Neural cell (in vitro differentiated cells): ENCODE measurements around the gene SAMSN1.

Experiments used
- CTCF ChIP-seq: fragments of 450-650 bp; IDR thresholded peaks from 2 replicates; pipeline ENCODE4 v1.5.1; 2014; ENCODE audit warnings: antibody characterized with exemption, mild to moderate bottlenecking, moderate library complexity; ENCODE audit not compliant: poor library complexity, severe bottlenecking
- EP300 ChIP-seq: fragments of 450-650 bp; conservative IDR thresholded peaks from 2 replicates; pipeline ENCODE4 v1.6.1; 2014; ENCODE audit warnings: antibody characterized with exemption, mild to moderate bottlenecking, moderate library complexity; ENCODE audit not compliant: poor library complexity, severe bottlenecking
- EZH2 ChIP-seq: fragments of 200-600, 300-800 bp; shearing (Covaris generic), sonication (generic); IDR thresholded peaks from 2 replicates; pipeline ENCODE4 v1.6.1; 2014; ENCODE audit warnings: antibody characterized with exemption, low read length, borderline replicate concordance, mild to moderate bottlenecking; ENCODE audit not compliant: insufficient read depth, poor library complexity, severe bottlenecking
- POLR2AphosphoS5 ChIP-seq: IDR thresholded peaks from 2 replicates; pipeline ENCODE4 v1.6.1; 2012
- SMC3 ChIP-seq: fragments of 450-650 bp; conservative IDR thresholded peaks from 2 replicates; pipeline ENCODE4 v1.6.1; 2014; ENCODE audit warnings: antibody characterized with exemption, mild to moderate bottlenecking, moderate library complexity; ENCODE audit not compliant: poor library complexity

GRCh38 chr21:14497825-14498224 lies 48.3 kb downstream of the SAMSN1 start:
- TF ChIP-seq SMC3 (no peak), CTCF (no peak), POLR2AphosphoS5 (no peak), EP300 (no peak), EZH2 (no peak)
